GM21723 (cell line): ENCODE data around the gene STXBP3.
"Not testable (repeated sequence)": the region's sequence is repeated elsewhere in the genome, so short reads cannot be mapped to it uniquely, and the experiment has no call there.

Experiments
- ATAC-seq: cut with Tn5 transposase; IDR thresholded peaks from one replicate; pipeline ENCODE4 v1.9.1; 2021; ENCODE audit warnings: mild to moderate bottlenecking, moderate library complexity; ENCODE audit not compliant: unreplicated experiment

Gene STXBP3

GRCh38 chr1:108729481-108729880 is 17.0 kb upstream of the STXBP3 start:
- ATAC-seq = no peak

- no peak for ATAC-seq
Observed at GRCh38 chr1:108732398-108732797, 14.1 kb upstream of the STXBP3 start.

GRCh38 chr1:108734171-108734865 is 12.2 kb upstream of the STXBP3 start:
- ATAC-seq = no peak

GRCh38 chr1:108742253-108742652 is 4.2 kb upstream of the STXBP3 start:
- ATAC-seq = no peak

GRCh38 chr1:108745980-108746381 is 493 bp upstream of the STXBP3 start:
- ATAC-seq = no peak

GRCh38 chr1:108747171-108747850 is 837 bp downstream of the STXBP3 start:
- peak; percentile 51 for ATAC-seq

- no peak for ATAC-seq
Observed at GRCh38 chr1:108747898-108748297, 1.4 kb downstream of the STXBP3 start.

GRCh38 chr1:108749081-108749480 is 2.6 kb downstream of the STXBP3 start:
- no peak for ATAC-seq

GRCh38 chr1:108750476-108751181 is 4.2 kb downstream of the STXBP3 start:
- ATAC-seq = no peak

- no peak for ATAC-seq
Observed at GRCh38 chr1:108753363-108753762, 6.9 kb downstream of the STXBP3 start.

- ATAC-seq = no peak
Observed at GRCh38 chr1:108758796-108759195, 12.3 kb downstream of the STXBP3 start.

- no peak for ATAC-seq
Observed at GRCh38 chr1:108767115-108767514, 20.6 kb downstream of the STXBP3 start.

- ATAC-seq = no peak
Observed at GRCh38 chr1:108767708-108768107, 21.2 kb downstream of the STXBP3 start.

GRCh38 chr1:108777839-108778238 is 31.4 kb downstream of the STXBP3 start:
- ATAC-seq = no peak

GRCh38 chr1:108779455-108779854 is 33.0 kb downstream of the STXBP3 start:
- no peak for ATAC-seq

GRCh38 chr1:108780937-108781574 is 34.6 kb downstream of the STXBP3 start:
- ATAC-seq = no peak

- ATAC-seq = not testable (repeated sequence)
Observed at GRCh38 chr1:108781575-108781944, 35.1 kb downstream of the STXBP3 start.

- ATAC-seq = no peak
Observed at GRCh38 chr1:108785264-108785663, 38.8 kb downstream of the STXBP3 start.

GRCh38 chr1:108785880-108786279 is 39.4 kb downstream of the STXBP3 start:
- no peak for ATAC-seq

- no peak for ATAC-seq
Observed at GRCh38 chr1:108791790-108792189, 45.3 kb downstream of the STXBP3 start.

- ATAC-seq = no peak
Observed at GRCh38 chr1:108792420-108792819, 45.9 kb downstream of the STXBP3 start.

GRCh38 chr1:108799001-108799400 is 52.5 kb downstream of the STXBP3 start:
- ATAC-seq = no peak
